Measurements from ENCODE around the gene ZNF546.

Gene ZNF546

DNA sequence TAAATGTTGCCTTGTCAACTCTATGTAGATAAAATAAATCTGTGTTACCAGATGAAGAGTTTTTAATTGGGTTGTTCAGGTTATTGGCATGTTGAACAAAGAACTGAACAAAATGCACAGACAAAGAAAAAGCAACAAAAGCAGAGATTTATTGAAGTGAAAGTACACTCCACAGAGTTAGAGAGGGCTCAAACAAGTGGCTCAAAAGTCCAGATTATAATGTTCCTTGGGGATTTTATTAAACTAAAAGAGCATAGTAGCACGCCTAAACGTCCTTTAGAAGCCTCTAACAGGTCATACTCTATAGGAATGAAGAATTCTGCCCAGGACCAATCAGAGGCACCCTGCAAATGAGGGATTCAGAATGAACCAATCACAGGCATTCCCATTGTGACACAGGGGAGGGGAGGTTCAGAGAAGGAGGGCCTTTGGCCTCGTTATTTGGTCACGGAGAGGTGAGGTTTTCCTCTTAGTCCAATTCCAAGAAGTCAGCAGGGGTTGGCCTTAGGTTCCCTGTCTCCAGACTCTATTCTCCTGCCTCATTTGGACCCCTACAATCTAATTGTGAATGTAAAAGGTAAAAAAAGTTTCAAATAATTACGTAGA is 13.1 kb upstream of the ZNF546 start:
- TF ChIP-seq, protein P1, sequence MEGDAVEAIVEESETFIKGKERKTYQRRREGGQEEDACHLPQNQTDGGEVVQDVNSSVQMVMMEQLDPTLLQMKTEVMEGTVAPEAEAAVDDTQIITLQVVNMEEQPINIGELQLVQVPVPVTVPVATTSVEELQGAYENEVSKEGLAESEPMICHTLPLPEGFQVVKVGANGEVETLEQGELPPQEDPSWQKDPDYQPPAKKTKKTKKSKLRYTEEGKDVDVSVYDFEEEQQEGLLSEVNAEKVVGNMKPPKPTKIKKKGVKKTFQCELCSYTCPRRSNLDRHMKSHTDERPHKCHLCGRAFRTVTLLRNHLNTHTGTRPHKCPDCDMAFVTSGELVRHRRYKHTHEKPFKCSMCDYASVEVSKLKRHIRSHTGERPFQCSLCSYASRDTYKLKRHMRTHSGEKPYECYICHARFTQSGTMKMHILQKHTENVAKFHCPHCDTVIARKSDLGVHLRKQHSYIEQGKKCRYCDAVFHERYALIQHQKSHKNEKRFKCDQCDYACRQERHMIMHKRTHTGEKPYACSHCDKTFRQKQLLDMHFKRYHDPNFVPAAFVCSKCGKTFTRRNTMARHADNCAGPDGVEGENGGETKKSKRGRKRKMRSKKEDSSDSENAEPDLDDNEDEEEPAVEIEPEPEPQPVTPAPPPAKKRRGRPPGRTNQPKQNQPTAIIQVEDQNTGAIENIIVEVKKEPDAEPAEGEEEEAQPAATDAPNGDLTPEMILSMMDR (IDR thresholded peaks at IDR 0.05; ENCODE audit: low read depth, low read length), result no peak
- no peak for DNase-seq
- H3K4me1 ChIP-seq, result no peaks in the 10 kb centered on the region; the same call in 1 of the 2 replicates
- H3K9me3 ChIP-seq, result no peaks in the 10 kb centered on the region; the same call in 1 of the 2 replicates
- H3K4me3 ChIP-seq (ENCODE audit: low read depth, low read length), result no peak overlapping the region
- no peaks in the 10 kb centered on the region for H3K27me3 ChIP-seq
- H3K36me3 ChIP-seq, result peaks cover 39% of the 10 kb centered on the region

DNA sequence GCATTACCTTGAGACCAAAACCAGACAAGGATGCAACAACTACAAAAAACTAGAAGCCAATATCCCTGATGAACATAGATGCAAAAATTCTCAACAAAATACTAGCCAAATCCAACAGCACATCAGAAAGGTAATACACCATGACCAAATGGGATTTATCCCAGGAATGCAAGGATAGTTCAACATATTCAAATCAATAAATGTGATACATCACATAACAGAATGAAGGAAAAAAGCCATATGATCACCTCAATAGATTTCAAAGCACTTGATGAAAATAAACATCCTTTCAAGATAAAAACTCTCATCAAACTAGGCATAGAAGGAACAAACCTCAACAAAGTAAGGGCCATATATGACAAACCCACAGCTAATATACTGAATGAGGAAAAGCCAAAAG is 10.2 kb upstream of the ZNF546 start:
- TF ChIP-seq, protein P1 (IDR thresholded peaks at IDR 0.05; ENCODE audit: low read depth, low read length), result no peak
- Histone ChIP-seq H3K36me3 (peaks cover 10% of the 10 kb centered on the region; the same call in 1 of the 2 replicates), H3K4me3 (ENCODE audit: low read depth, low read length) (no peak overlapping the region), H3K9me3 (no peaks in the 10 kb centered on the region; the same call in 1 of the 2 replicates), H3K27me3 (no peaks in the 10 kb centered on the region), H3K4me1 (no peaks in the 10 kb centered on the region)
- no peak for DNase-seq

DNA sequence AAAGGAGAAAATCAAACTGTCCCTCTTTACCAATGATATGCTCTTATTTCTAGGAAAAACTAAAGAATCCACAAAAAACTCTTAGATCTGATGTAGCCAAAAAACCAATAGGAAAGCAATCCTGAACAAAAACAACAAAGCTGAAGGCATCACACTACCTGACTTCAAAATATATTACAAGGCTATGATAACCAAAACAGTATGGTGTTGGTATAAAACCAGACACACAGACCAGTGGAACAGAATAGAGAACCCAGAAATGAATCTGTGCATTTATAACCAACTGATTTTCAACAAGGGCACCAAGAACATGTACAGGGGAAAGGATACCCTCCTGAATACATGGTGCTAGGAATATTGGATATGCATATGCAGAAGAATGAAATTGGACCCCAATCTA is 9.7 kb upstream of the ZNF546 start:
- no peak overlapping the region for H3K4me3 ChIP-seq (ENCODE audit: low read depth, low read length)
- H3K36me3 ChIP-seq, result peaks cover 7% of the 10 kb centered on the region; the same call in 1 of the 2 replicates
- TF ChIP-seq, protein P1 (IDR thresholded peaks at IDR 0.05; ENCODE audit: low read depth, low read length), result no peak
- no peaks in the 10 kb centered on the region for H3K4me1 ChIP-seq
- no peaks in the 10 kb centered on the region; the same call in 1 of the 2 replicates for H3K9me3 ChIP-seq
- H3K27me3 ChIP-seq, result no peaks in the 10 kb centered on the region
- no peak for DNase-seq

DNA sequence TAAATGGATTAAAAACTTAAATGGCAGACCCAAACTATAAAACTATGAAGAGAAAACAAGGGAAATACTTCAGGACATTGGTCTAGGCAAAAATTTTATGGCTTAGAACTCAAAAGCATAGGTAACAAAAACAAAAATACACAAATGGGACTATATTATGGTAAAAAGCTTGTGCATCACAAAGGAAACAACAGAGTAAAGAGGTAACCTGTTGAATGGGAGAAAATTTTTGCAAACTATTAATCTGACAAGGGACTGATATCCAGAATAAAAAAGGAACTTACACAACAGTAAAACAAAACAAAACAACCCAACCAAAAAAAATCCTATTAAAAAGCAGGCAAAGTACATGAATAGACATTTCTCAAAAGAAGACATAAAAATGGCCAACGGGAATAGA is 9.3 kb upstream of the ZNF546 start:
- Histone ChIP-seq H3K4me1 (no peaks in the 10 kb centered on the region), H3K27me3 (no peaks in the 10 kb centered on the region), H3K9me3 (no peaks in the 10 kb centered on the region; the same call in 1 of the 2 replicates), H3K4me3 (ENCODE audit: low read depth, low read length) (no peak overlapping the region), H3K36me3 (0 out of 2 replicates have a peak, but pooled peaks cover 2% of the 10 kb centered on the region)
- TF ChIP-seq, protein P1 (IDR thresholded peaks at IDR 0.05; ENCODE audit: low read depth, low read length), result no peak
- no peak for DNase-seq

DNA sequence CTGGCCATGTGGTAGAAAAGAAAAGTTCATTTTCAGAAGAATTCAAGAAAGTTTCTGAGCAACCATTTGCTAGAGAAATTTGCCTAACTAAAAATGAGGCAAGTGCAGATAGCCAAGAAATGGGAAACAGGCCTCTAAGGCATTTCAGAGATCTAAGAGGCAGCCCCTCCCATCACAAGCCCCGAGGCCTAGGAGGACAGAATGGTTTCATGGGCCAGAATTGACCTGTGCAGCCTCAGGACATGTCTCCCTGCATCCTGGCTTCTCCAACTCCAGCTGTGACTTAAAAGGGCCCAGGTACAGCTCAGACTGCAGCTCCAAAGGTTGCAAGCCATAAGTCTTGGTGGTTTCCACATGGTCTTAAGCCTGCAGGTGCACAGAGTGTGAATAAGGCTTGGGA is 3.3 kb upstream of the ZNF546 start:
- Histone ChIP-seq H3K4me1 (no peaks in the 10 kb centered on the region), H3K4me3 (ENCODE audit: low read depth, low read length) (no peak overlapping the region), H3K36me3 (no peaks in the 10 kb centered on the region), H3K27me3 (no peaks in the 10 kb centered on the region), H3K9me3 (no peaks in the 10 kb centered on the region)
- TF ChIP-seq, protein P1 (IDR thresholded peaks at IDR 0.05; ENCODE audit: low read depth, low read length), result no peak
- DNase-seq, result no peak

DNA sequence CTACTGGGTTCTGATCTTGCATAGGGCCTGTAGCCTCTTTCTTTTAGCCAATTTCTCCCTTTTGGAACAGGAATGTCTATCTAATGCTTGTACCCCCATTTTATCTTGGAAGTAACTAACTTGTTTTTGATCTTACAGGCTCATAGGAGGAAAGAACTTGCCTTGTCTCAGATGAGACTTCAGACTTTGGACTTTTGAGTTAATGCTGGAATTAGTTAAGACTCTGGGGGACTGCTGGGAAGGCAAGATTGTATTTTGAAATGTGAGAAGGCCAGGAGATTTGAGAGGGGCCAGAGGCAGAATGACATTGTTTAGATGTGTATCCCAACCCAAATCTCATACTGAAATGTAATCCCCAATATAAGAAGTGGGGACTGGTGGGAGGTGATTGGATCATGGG is 2.5 kb upstream of the ZNF546 start:
- no peaks in the 10 kb centered on the region for H3K36me3 ChIP-seq
- H3K4me1 ChIP-seq, result no peaks in the 10 kb centered on the region
- no peaks in the 10 kb centered on the region for H3K9me3 ChIP-seq
- H3K27me3 ChIP-seq, result no peaks in the 10 kb centered on the region
- H3K4me3 ChIP-seq (ENCODE audit: low read depth, low read length), result no peak overlapping the region
- DNase-seq, result no peak
- TF ChIP-seq, protein P1 (IDR thresholded peaks at IDR 0.05; ENCODE audit: low read depth, low read length), result no peak
